GM10248 (cell line): Measurements from ENCODE around the gene SNX25.

Experiments
- CTCF ChIA-PET: fragments of 300-600 bp; sonication (Branson Sonifier 250); formaldehyde crosslinking; extraction: SDS; loops from one replicate; lab custom pipeline; 2021; ENCODE audit warnings: antibody characterized with exemption; lab: Yijun Ruan, JAX
- POLR2A ChIA-PET: fragments of 350-650 bp; sonication (Branson Sonifier 250); formaldehyde crosslinking; extraction: SDS; loops from one replicate; lab custom pipeline; 2020; ENCODE audit warnings: antibody characterized with exemption; lab: Yijun Ruan, JAX
- DNase-seq: peaks from one replicate; pipeline ENCODE4 v3.0.0; 2012; ENCODE audit errors: extremely low spot score
- TF ChIP-seq, protein P1 (sequence below): IDR thresholded peaks from 2 replicates; pipeline ENCODE4 v1.5.1; 2012; ENCODE audit warnings: mild to moderate bottlenecking, low read depth; ENCODE audit errors: extremely low read depth, missing control alignments, control extremely low read depth

The SNX25 gene

DNA sequence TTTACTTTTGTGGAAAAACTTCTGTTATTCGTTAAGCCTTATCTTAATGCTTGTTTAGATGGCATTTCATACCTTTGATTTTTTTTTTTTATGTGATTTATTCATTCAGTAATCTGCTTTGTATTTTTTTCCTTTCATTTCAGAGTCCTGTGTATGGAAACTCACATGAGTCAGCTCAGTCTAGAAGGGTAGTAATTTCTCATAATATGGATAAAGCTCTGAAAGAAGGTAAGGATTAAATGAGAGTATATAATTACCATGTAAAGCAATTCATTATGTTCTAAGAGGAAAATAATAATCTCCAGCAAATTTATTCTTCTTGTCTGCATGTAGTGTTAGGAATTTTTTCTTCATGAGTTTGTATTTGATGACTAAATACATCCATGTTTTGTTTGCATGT is 37.8 kb downstream of the SNX25 start:
- TF ChIP-seq, protein P1, sequence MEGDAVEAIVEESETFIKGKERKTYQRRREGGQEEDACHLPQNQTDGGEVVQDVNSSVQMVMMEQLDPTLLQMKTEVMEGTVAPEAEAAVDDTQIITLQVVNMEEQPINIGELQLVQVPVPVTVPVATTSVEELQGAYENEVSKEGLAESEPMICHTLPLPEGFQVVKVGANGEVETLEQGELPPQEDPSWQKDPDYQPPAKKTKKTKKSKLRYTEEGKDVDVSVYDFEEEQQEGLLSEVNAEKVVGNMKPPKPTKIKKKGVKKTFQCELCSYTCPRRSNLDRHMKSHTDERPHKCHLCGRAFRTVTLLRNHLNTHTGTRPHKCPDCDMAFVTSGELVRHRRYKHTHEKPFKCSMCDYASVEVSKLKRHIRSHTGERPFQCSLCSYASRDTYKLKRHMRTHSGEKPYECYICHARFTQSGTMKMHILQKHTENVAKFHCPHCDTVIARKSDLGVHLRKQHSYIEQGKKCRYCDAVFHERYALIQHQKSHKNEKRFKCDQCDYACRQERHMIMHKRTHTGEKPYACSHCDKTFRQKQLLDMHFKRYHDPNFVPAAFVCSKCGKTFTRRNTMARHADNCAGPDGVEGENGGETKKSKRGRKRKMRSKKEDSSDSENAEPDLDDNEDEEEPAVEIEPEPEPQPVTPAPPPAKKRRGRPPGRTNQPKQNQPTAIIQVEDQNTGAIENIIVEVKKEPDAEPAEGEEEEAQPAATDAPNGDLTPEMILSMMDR: no peak
- CTCF ChIA-PET: interaction anchor here (1.0 to 3.3 kb wide), 8 partner anchors 9 to 63 kb away, joined by 3 to 16 read pairs (median 3); no protein-coding TSS in a partner anchor
- DNase-seq: no peak
- POLR2A ChIA-PET: no interaction called here

DNA sequence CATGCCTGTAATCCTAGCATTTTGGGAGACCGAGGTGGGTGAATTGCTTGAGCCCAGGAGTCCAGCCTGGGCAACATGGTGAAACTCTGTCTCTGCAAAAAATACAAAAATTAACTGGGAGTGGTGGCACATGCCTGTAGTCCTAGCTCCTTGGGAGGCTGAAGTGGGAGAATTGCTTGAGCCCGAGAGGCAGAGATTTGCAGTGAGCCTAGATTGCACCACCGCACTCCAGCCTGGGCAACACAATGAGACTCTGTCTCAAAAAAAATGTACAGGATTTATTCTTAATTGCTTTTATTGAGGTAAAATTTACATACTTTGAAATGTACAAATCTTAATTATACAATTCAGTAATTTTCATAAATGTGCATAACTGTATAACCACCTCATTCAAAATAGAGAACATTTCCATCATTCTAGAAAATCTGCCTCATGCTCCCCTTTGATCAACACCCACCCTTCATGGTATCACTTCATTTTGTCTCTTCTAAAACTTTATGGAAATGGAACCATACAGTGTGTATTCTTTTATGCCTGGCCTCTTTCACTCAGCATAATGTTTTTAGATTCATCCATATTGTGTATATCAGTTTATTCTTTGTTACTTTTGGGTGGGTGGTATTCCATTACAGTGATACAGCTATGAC is 39.1 kb downstream of the SNX25 start:
- ChIA-PET CTCF (interaction anchor here (3.3 kb wide), 1 partner anchor 8 kb away, joined by 16 read pairs; no protein-coding TSS in a partner anchor), POLR2A (no interaction called here)
- TF ChIP-seq, protein P1: no peak
- DNase-seq: no peak

DNA sequence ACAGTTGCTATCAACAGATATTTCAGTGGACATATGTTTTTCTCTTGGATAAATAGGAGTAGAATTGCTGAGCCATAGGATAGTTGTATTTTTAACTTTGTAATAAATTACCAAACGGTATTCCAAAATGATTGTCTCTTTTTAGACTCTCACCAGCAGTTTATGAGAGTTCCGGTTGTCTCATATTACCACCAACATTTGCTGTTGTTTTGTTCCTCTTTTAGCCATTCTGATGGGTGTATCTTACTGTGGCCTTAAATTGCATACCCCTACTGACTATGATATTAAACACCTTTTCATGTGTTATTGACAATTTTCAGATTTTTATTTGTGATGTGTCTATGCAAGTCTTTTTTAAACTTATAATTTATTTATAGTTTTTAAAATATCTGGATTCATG is 39.7 kb downstream of the SNX25 start:
- DNase-seq: no peak
- POLR2A ChIA-PET: no interaction called here
- TF ChIP-seq, protein P1: no peak
- CTCF ChIA-PET: interaction anchor here (1.9 kb wide), 1 partner anchor 22 kb away, joined by 6 read pairs; no protein-coding TSS in a partner anchor

DNA sequence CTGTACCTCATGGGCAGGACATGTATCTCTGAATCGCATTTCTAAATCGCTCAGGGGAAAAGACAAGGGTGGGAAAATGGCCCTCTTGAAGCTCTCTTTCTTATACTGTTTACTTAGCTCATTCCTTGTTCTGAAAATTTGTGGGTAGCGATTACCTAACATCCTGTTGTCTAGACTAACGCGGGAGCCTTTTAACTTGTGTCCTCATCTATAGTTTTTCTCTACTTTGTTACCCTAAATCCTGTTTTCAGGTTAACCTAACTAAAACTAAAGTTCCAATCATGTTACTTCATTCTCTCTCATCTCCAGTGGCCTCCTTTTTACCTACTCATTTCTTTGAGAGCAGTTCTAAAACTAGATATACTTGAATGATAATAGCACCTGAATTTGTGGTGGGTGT is 45.0 kb downstream of the SNX25 start:
- ChIA-PET CTCF (interaction anchor here (1.2 to 1.4 kb wide), 2 partner anchors 12 to 44 kb away, joined by 3 to 5 read pairs; no protein-coding TSS in a partner anchor), POLR2A (no interaction called here)
- DNase-seq: no peak
- TF ChIP-seq, protein P1: no peak

DNA sequence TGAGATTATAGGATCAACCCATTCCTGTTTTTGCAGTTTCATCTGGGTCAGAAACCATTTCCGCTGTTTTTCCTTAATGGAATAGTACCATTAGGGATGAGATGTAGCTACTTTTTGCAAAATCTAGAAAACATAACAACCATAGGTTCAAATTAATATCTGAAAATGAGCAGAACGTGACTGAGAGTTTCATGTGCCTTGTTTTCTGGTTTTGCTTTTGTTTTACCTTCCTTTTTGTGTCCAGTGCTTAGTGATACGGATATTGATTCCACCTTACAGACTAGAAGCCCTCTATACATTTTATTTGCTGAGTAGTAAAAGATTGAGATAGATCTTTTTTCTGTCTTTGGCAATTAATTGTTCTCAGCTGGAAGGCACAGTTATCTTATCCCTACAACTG is 46.5 kb downstream of the SNX25 start:
- TF ChIP-seq, protein P1: no peak
- no peak for DNase-seq
- POLR2A ChIA-PET: no interaction called here
- CTCF ChIA-PET: interaction anchor here (1.0 to 3.4 kb wide), 7 partner anchors 9 to 51 kb away, joined by 3 to 16 read pairs (median 6); no protein-coding TSS in a partner anchor

DNA sequence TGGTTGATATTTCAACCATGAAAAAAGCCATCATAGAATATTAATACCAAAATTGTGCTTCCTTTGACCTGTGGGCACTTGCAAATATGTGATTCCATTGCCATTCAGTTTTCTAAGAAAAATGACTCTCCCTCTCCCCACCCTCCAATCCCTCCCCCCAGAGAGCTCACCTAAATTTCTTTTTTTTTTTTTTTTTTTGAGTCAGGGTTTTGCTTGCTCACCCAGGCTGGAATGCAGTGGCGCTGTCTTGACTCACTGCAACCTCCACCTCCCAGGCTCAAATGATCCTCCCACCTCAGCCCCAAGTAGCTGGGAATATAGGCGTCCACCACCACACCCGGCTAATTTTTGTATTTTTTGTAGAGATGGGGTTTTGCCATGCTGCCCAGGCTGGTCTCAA is 47.0 kb downstream of the SNX25 start:
- ChIA-PET POLR2A (interaction anchor here (0.7 kb wide), 1 partner anchor 42 kb away, joined by 4 read pairs; no protein-coding TSS in a partner anchor), CTCF (interaction anchor here (1.0 to 3.4 kb wide), 9 partner anchors 9 to 50 kb away, joined by 3 to 16 read pairs (median 4); partner anchors contain the start of gene SNX25)
- DNase-seq: no peak

More for the DNA sequence above, 47.0 kb downstream of the SNX25 start:
- TF ChIP-seq, protein P1: no peak
